ENCODE measurements around the gene TMEM272.
A peak's percentile ranks its signal among the peaks of the same experiment; 100 is the strongest.

The TMEM272 gene

GRCh38 chr13:51793570-51794271, 51.3 kb downstream of the TMEM272 start:
- DNase-seq (ENCODE audit: low spot score): no peak
- TF ChIP-seq CTCF (IDR thresholded peaks at IDR 0.05): no peak
- H3K4me3 ChIP-seq: no peak overlapping the region
- peak overlapping the region in 1 of 2 donors; percentile 31 for H3K27ac ChIP-seq

- TF ChIP-seq CTCF (IDR thresholded peaks at IDR 0.05): no peak
- DNase-seq (ENCODE audit: low spot score): no peak
- Histone ChIP-seq H3K27ac (peak overlapping the region in 1 of 2 donors; percentile 68), H3K4me3 (peak overlapping the region; percentile 43)
Measured at GRCh38 chr13:51786425-51787265, 58.3 kb downstream of the TMEM272 start.

- H3K4me3 ChIP-seq: peak overlapping the region; percentile 43
- no peak for DNase-seq (ENCODE audit: low spot score)
- peak overlapping the region in 1 of 2 donors; percentile 68 for H3K27ac ChIP-seq
- TF ChIP-seq CTCF (IDR thresholded peaks at IDR 0.05): no peak
Measured at GRCh38 chr13:51785712-51786424, 59.1 kb downstream of the TMEM272 start.

GRCh38 chr13:51784097-51784496, 60.9 kb downstream of the TMEM272 start:
- Histone ChIP-seq H3K4me3 (no peak overlapping the region), H3K27ac (no peak overlapping the region)
- no peak for DNase-seq (ENCODE audit: low spot score)
- no peak for TF ChIP-seq CTCF (IDR thresholded peaks at IDR 0.05)

- no peak for DNase-seq (ENCODE audit: low spot score)
- Histone ChIP-seq H3K27ac (no peak overlapping the region), H3K4me3 (no peak overlapping the region)
- TF ChIP-seq CTCF (IDR thresholded peaks at IDR 0.05): no peak
Measured at GRCh38 chr13:51783428-51784094, 61.4 kb downstream of the TMEM272 start.

- DNase-seq (ENCODE audit: low spot score): no peak
- Histone ChIP-seq H3K4me3 (no peak overlapping the region), H3K27ac (no peak overlapping the region)
- no peak for TF ChIP-seq CTCF (IDR thresholded peaks at IDR 0.05)
Measured at GRCh38 chr13:51782026-51782710, 62.8 kb downstream of the TMEM272 start.

All from coronary artery (tissue), 2 donors.